ENCODE results near the gene TNRC6B. TPM values are rescaled to one million over a fixed set of nuclear protein-coding genes. Genes with fewer than 3 reads are reported as not detected.

The TNRC6B gene
- polyA plus RNA-seq, 1 donor (not counting 4 experiments of a cell fraction or from before 2014, with no cell fraction given): 5.6 TPM

GRCh38 chr22:40347300-40347699 lies 169.6 kb downstream of the TNRC6B start:
- H3K9me1 ChIP-seq (ENCODE audit: control insufficient read depth, extremely low read depth, insufficient read depth, low read length): no peaks in the 10 kb centered on the region
- H3K27me3 ChIP-seq (ENCODE audit: control insufficient read depth, extremely low read depth, insufficient read depth, low read length): no peaks in the 10 kb centered on the region
- peaks cover 5 to 10% of the 10 kb centered on the region in 2 experiments for H3K36me3 ChIP-seq (ENCODE audit: control insufficient read depth in 2 of 2, extremely low read depth in 1 of 2, insufficient read depth in 2 of 2, low read length in 2 of 2)
- H3K4me1 ChIP-seq (ENCODE audit: control insufficient read depth, extremely low read depth, insufficient read depth, low read length): peaks cover 14% of the 10 kb centered on the region
- peak overlapping the region; percentile 90 for H3K27ac ChIP-seq (ENCODE audit: control insufficient read depth, insufficient read depth, low read length)
- peak overlapping the region; percentile 92 for H3K9ac ChIP-seq (ENCODE audit: control insufficient read depth, extremely low read depth, insufficient read depth, low read length)
- no peak for DNase-seq (ENCODE audit: low read depth, low spot score)
- peak overlapping the region; percentile 81 for H3K4me2 ChIP-seq (ENCODE audit: control insufficient read depth, extremely low read depth, insufficient read depth, low read depth, low read length)
- H2AFZ ChIP-seq (ENCODE audit: control insufficient read depth, low read length): no peak overlapping the region
- dilution Hi-C loops (cut with MboI; ENCODE audit: extremely low pct_ligation_motif_present, low sequenced_read_pairs): no loop called here
- no peak for TF ChIP-seq EZH2 (IDR thresholded peaks at IDR 0.05; ENCODE audit: low read length)
- TF ChIP-seq CTCF (optimal IDR thresholded peaks at IDR 0.05 in 1 of 3, IDR thresholded peaks at IDR 0.05 in 1 of 3, conservative IDR thresholded peaks at IDR 0.05 in 1 of 3; ENCODE audit: extremely low read depth in 1 of 3, insufficient read depth in 2 of 3, low read length in 3 of 3): no peak
- peak overlapping the region; percentile 76 to 88 (median 77) for H3K4me3 ChIP-seq (ENCODE audit: control insufficient read depth in 2 of 3, extremely low read depth in 1 of 3, insufficient read depth in 2 of 3, low read depth in 1 of 3, low read length in 3 of 3)
- H4K20me1 ChIP-seq (ENCODE audit: control insufficient read depth, extremely low read depth, insufficient read depth, low read length): no peaks in the 10 kb centered on the region
- peaks cover 35% of the 10 kb centered on the region for H3K79me2 ChIP-seq (ENCODE audit: control insufficient read depth, insufficient read depth, low read length)
- no peak for FAIRE-seq
- H3K9me3 ChIP-seq (ENCODE audit: control insufficient read depth, low read depth, low read length): no peaks in the 10 kb centered on the region

GRCh38 chr22:40348025-40348658 lies 170.4 kb downstream of the TNRC6B start:
- H3K9me3 ChIP-seq (ENCODE audit: control insufficient read depth, low read depth, low read length): no peaks in the 10 kb centered on the region
- dilution Hi-C loops (cut with MboI; ENCODE audit: extremely low pct_ligation_motif_present, low sequenced_read_pairs): no loop called here
- no peaks in the 10 kb centered on the region for H4K20me1 ChIP-seq (ENCODE audit: control insufficient read depth, extremely low read depth, insufficient read depth, low read length)
- peak overlapping the region; percentile 90 for H3K27ac ChIP-seq (ENCODE audit: control insufficient read depth, insufficient read depth, low read length)
- no peak for DNase-seq (ENCODE audit: low read depth, low spot score)
- peak overlapping the region; percentile 81 for H3K4me2 ChIP-seq (ENCODE audit: control insufficient read depth, extremely low read depth, insufficient read depth, low read depth, low read length)
- peak overlapping the region in 2 of 3 experiments; percentile 77 to 88 for H3K4me3 ChIP-seq (ENCODE audit: control insufficient read depth in 2 of 3, extremely low read depth in 1 of 3, insufficient read depth in 2 of 3, low read depth in 1 of 3, low read length in 3 of 3)
- no peaks in the 10 kb centered on the region for H3K9me1 ChIP-seq (ENCODE audit: control insufficient read depth, extremely low read depth, insufficient read depth, low read length)
- FAIRE-seq: no peak
- peaks cover 39% of the 10 kb centered on the region for H3K79me2 ChIP-seq (ENCODE audit: control insufficient read depth, insufficient read depth, low read length)
- peak; percentile 80 to 90 (median 81) for TF ChIP-seq CTCF (optimal IDR thresholded peaks at IDR 0.05 in 1 of 3, IDR thresholded peaks at IDR 0.05 in 1 of 3, conservative IDR thresholded peaks at IDR 0.05 in 1 of 3; ENCODE audit: extremely low read depth in 1 of 3, insufficient read depth in 2 of 3, low read length in 3 of 3)
- no peak for TF ChIP-seq EZH2 (IDR thresholded peaks at IDR 0.05; ENCODE audit: low read length)
- H3K9ac ChIP-seq (ENCODE audit: control insufficient read depth, extremely low read depth, insufficient read depth, low read length): peak overlapping the region; percentile 92
- no peak overlapping the region for H2AFZ ChIP-seq (ENCODE audit: control insufficient read depth, low read length)
- peaks cover 14% of the 10 kb centered on the region for H3K4me1 ChIP-seq (ENCODE audit: control insufficient read depth, extremely low read depth, insufficient read depth, low read length)
- no peaks in the 10 kb centered on the region for H3K27me3 ChIP-seq (ENCODE audit: control insufficient read depth, extremely low read depth, insufficient read depth, low read length)
- peaks cover 11 to 12% of the 10 kb centered on the region in 2 experiments for H3K36me3 ChIP-seq (ENCODE audit: control insufficient read depth in 2 of 2, extremely low read depth in 1 of 2, insufficient read depth in 2 of 2, low read length in 2 of 2)

All from keratinocyte (primary cell).